Measurements from ENCODE around the gene SNAPIN. TPM values are rescaled to one million over a fixed set of nuclear protein-coding genes. Genes with fewer than 3 reads are reported as not detected.

Gene SNAPIN
- total and polyA plus RNA-seq, 8 donors, result 7.5 to 27.3 (median 12.5) TPM

GRCh38 chr1:153627715-153628626 is 30.5 kb upstream of the SNAPIN start, which contains the start of gene S100A1:
Gene S100A1, plus strand, starts transcription at chr1:153628434. Its CDS starts 2,088 bp downstream, at chr1:153630522.
- intact Hi-C loops (cut with DNase I), result loop anchor here in 1 of 3 donors (10.0 kb wide), 1 partner anchor 53 kb away; no protein-coding TSS in a partner anchor
- peak in 2 of 4 donors; percentile 5 to 30 for ATAC-seq
- Histone ChIP-seq H3K36me3 (no peaks in the 10 kb centered on the region), H3K4me1 (peaks cover 0 to 9% (median 0%) of the 10 kb centered on the region in 3 donors), H3K4me3 (peak within 1 kb of the TSS; percentile 14 to 58 (median 31)), H3K27ac (peak within 1 kb of the TSS; percentile 44 to 85 (median 80)), H3K9me3 (no peaks in the 10 kb centered on the region), H3K27me3 (no peaks in the 10 kb centered on the region)
- 49 to 52% methylated on average over 10 of the region's 10 CpGs for WGBS, 2 donors
- TF ChIP-seq CTCF (IDR thresholded peaks at IDR 0.05), result no peak
- DNase-seq, result peak in 3 of 6 donors; percentile 56 to 83 (median 65)
- no peak for FAIRE-seq

- ATAC-seq (no peak), DNase-seq (peak in 2 of 6 donors; percentile 42 to 52), FAIRE-seq (no peak)
- H3K4me1 ChIP-seq, result peaks cover 0 to 9% (median 0%) of the 10 kb centered on the region in 3 donors
- no peak overlapping the region for H3K4me3 ChIP-seq
- TF ChIP-seq CTCF (IDR thresholded peaks at IDR 0.05), result no peak
- H3K36me3 ChIP-seq, result no peaks in the 10 kb centered on the region
- WGBS, 2 donors, result 78 to 96% methylated on average over 6 of the region's 6 CpGs
- intact Hi-C loops (cut with DNase I), result loop anchor here in 1 of 3 donors (10.0 kb wide), 1 partner anchor 54 kb away; no protein-coding TSS in a partner anchor
- no peaks in the 10 kb centered on the region for H3K27me3 ChIP-seq
- no peaks in the 10 kb centered on the region for H3K9me3 ChIP-seq
- no peak overlapping the region for H3K27ac ChIP-seq
These were observed 29.7 kb upstream of the SNAPIN start for GRCh38 chr1:153628638-153629342.

- intact Hi-C loops (cut with DNase I), result loop anchor here in 1 of 3 donors (10.0 kb wide), 1 partner anchor 55 kb away; no protein-coding TSS in a partner anchor
- H3K27ac ChIP-seq, result no peak overlapping the region
- WGBS, 2 donors, result 78 to 79% methylated on average over 4 to 5 of the region's 5 CpGs
- no peak overlapping the region for H3K4me3 ChIP-seq
- no peaks in the 10 kb centered on the region for H3K36me3 ChIP-seq
- peaks cover 0 to 9% (median 0%) of the 10 kb centered on the region in 3 donors for H3K4me1 ChIP-seq
- no peak for FAIRE-seq
- H3K9me3 ChIP-seq, result no peaks in the 10 kb centered on the region
- H3K27me3 ChIP-seq, result no peaks in the 10 kb centered on the region
- no peak for ATAC-seq
- peak in 2 of 6 donors; percentile 45 to 51 for DNase-seq
- no peak for TF ChIP-seq CTCF (IDR thresholded peaks at IDR 0.05)
These were observed 29.2 kb upstream of the SNAPIN start for GRCh38 chr1:153629343-153629665.

GRCh38 chr1:153629971-153630370 is 28.5 kb upstream of the SNAPIN start:
- no peak overlapping the region for H3K4me3 ChIP-seq
- H3K27me3 ChIP-seq, result no peaks in the 10 kb centered on the region
- no peaks in the 10 kb centered on the region for H3K9me3 ChIP-seq
- H3K4me1 ChIP-seq, result peaks cover 0 to 9% (median 0%) of the 10 kb centered on the region in 3 donors
- ATAC-seq (no peak), DNase-seq (peak in 2 of 6 donors; percentile 42 to 47), FAIRE-seq (no peak)
- no peak overlapping the region for H3K27ac ChIP-seq
- H3K36me3 ChIP-seq, result no peaks in the 10 kb centered on the region
- TF ChIP-seq CTCF (IDR thresholded peaks at IDR 0.05), result no peak
- intact Hi-C loops (cut with DNase I), result loop anchor here in 1 of 3 donors (10.0 kb wide), 1 partner anchor 55 kb away; no protein-coding TSS in a partner anchor
- WGBS, 2 donors, result 88 to 100% methylated on average over 1 of the region's 1 CpG

All from pancreas (tissue), 10 donors.